HepG2 (cell line): ENCODE data around the gene ZNF221. TPM values are rescaled to one million over a fixed set of nuclear protein-coding genes. Genes with fewer than 3 reads are reported as not detected.
A peak's percentile ranks its signal among the peaks of the same experiment; 100 is the strongest.

Experiments used
- ATAC-seq: fragments of 200-7000 bp; cut with Tn5 transposase; 3 replicates; pipeline ENCODE4 v1.9.1; 2020; ENCODE audit warnings: mild to moderate bottlenecking, moderate library complexity
- BruUV-seq: library from RNA; stranded (reverse); fragments of 400-500 nt; replicated peaks from 2 replicates; lab custom pipeline; 2021; lab: Mats Ljungman, UMichigan
- CTCF ChIA-PET: fragments of 300-600 bp; formaldehyde crosslinking; extraction: SDS; loops from one replicate; lab custom pipeline; 2021; ENCODE audit warnings: low total read pairs, inconsistent platforms, low intra/inter-chr PET ratio; lab: Yijun Ruan, JAX
- POLR2A ChIA-PET: fragments of 350-600 bp; sonication (Branson Sonifier 250); formaldehyde crosslinking; loops from one replicate; lab custom pipeline; 2020; ENCODE audit warnings: antibody characterized with exemption, inconsistent platforms; lab: Yijun Ruan, JAX
- DNase-seq: peaks from one replicate; pipeline ENCODE4 v3.0.0-alpha.2; 2015; ENCODE audit warnings: low spot score
- FAIRE-seq: peaks from 3 replicates; lab custom pipeline; 2011; peaks lifted over from hg19 to GRCh38; lab: Jason Lieb, UNC
- H2AFZ ChIP-seq: one replicate; pipeline ENCODE4 v1.6.1; 2011; ENCODE audit warnings: low read length, inconsistent platforms
- H3K27ac ChIP-seq: fragments of 300-600 bp; 3 replicates; pipeline ENCODE4 v1.8.0; 2011; ENCODE audit warnings: mixed run types, mild to moderate bottlenecking, mixed read lengths, low read length, inconsistent platforms; ENCODE audit not compliant: insufficient read depth; ENCODE audit errors: extremely low read length
- H3K27me3 ChIP-seq, 2 experiments: fragments of 200-600 bp in 1 of 2; 2 replicates in 1 of 2; 3 replicates in 1 of 2; pipeline versions ENCODE4 v1.6.0 to v1.8.0; 2011; ENCODE audit warnings: low read length in 2 of 2, mild to moderate bottlenecking in 2 of 2, moderate library complexity in 2 of 2, inconsistent platforms in 1 of 2; ENCODE audit not compliant: insufficient read depth in 2 of 2, control insufficient read depth in 1 of 2
- H3K36me3 ChIP-seq, 2 experiments: fragments of 200-600 bp in 1 of 2; replicated peaks in 1 of 2; 2 replicates in 1 of 2; 3 replicates in 1 of 2; pipeline versions ENCODE4 v1.5.1 to v1.8.0; 2011; ENCODE audit warnings: low read length in 2 of 2, inconsistent platforms in 1 of 2; ENCODE audit not compliant: insufficient read depth in 2 of 2, control insufficient read depth in 1 of 2
- H3K4me1 ChIP-seq: 2 replicates; pipeline ENCODE4 v1.5.1; 2012; ENCODE audit warnings: low read length, inconsistent platforms; ENCODE audit not compliant: insufficient read depth
- H3K4me2 ChIP-seq: 2 replicates; pipeline ENCODE4 v1.6.0; 2011; ENCODE audit warnings: low read depth, low read length, inconsistent platforms
- H3K4me3 ChIP-seq, 3 experiments: fragments of 200-600 bp in 1 of 3; sonication (generic), shearing (Covaris generic) in 1 of 3; replicated peaks in 1 of 3; 2 replicates each; pipeline ENCODE4 v1.5.1; 2011 to 2016; ENCODE audit warnings: low read length in 3 of 3, inconsistent platforms in 2 of 3, low read depth in 2 of 3, mild to moderate bottlenecking in 2 of 3, control low read depth in 1 of 3, mixed read lengths in 1 of 3; ENCODE audit not compliant: insufficient read depth in 1 of 3
- H3K79me2 ChIP-seq: one replicate; pipeline ENCODE4 v1.6.1; 2011; ENCODE audit warnings: low read length, inconsistent platforms; ENCODE audit not compliant: insufficient read depth
- H3K9ac ChIP-seq: 2 replicates; pipeline ENCODE4 v1.6.0; 2011; ENCODE audit warnings: mild to moderate bottlenecking, low read depth, low read length, inconsistent platforms; ENCODE audit not compliant: insufficient read depth
- H3K9me3 ChIP-seq: 2 replicates; pipeline ENCODE4 v1.5.1; 2012; ENCODE audit warnings: mild to moderate bottlenecking, low read length
- H4K20me1 ChIP-seq: 2 replicates; pipeline ENCODE4 v1.6.0; 2011; ENCODE audit warnings: inconsistent platforms, mild to moderate bottlenecking, low read length, moderate library complexity; ENCODE audit not compliant: insufficient read depth
- ATF1 ChIP-seq: IDR thresholded peaks from 2 replicates; pipeline ENCODE4 v1.6.1; 2016; ENCODE audit warnings: mild to moderate bottlenecking, control low read depth
- CEBPG ChIP-seq: IDR thresholded peaks from 2 replicates; pipeline ENCODE4 v1.6.1; 2016
- MAFG ChIP-seq: sonication (generic); formaldehyde crosslinking; IDR thresholded peaks from 2 replicates; pipeline ENCODE4 v1.5.1; 2020; ENCODE audit warnings: mild to moderate bottlenecking, missing genetic modification reagents
- MEIS1 ChIP-seq: sonication (generic); formaldehyde crosslinking; IDR thresholded peaks from 2 replicates; pipeline ENCODE4 v1.9.0; 2021; ENCODE audit warnings: mild to moderate bottlenecking, missing genetic modification reagents, moderate library complexity, borderline replicate concordance
- NFYC ChIP-seq: IDR thresholded peaks from 2 replicates; pipeline ENCODE4 v1.6.1; 2016; ENCODE audit warnings: missing genetic modification reagents, missing compliant biosample characterization
- NONO ChIP-seq, 2 experiments: fragments of 450-650 bp in 1 of 2; sonication (generic) in 1 of 2; formaldehyde crosslinking in 1 of 2; IDR thresholded peaks in 1 of 2; conservative IDR thresholded peaks in 1 of 2; 2 replicates each; pipeline versions ENCODE4 v1.6.1 to v1.8.0; 2017 to 2022; ENCODE audit warnings: mild to moderate bottlenecking in 1 of 2, missing genetic modification reagents in 1 of 2, moderate library complexity in 1 of 2
- PHF8 ChIP-seq: sonication (generic); formaldehyde crosslinking; IDR thresholded peaks from 2 replicates; pipeline ENCODE4 v1.5.0; 2020; ENCODE audit warnings: missing genetic modification reagents
- PLRG1 ChIP-seq: fragments of 450-650 bp; conservative IDR thresholded peaks from 2 replicates; pipeline ENCODE4 v1.6.1; 2016
- ZC3H4 ChIP-seq: sonication (generic); formaldehyde crosslinking; IDR thresholded peaks from 2 replicates; pipeline ENCODE4 v1.4.0; 2020; ENCODE audit warnings: missing genetic modification reagents, borderline replicate concordance
- ZNF543 ChIP-seq: sonication (generic); formaldehyde crosslinking; IDR thresholded peaks from 2 replicates; pipeline ENCODE4 v1.4.0; 2020; ENCODE audit warnings: mild to moderate bottlenecking, missing genetic modification reagents
- ZNF670 ChIP-seq: sonication (generic); formaldehyde crosslinking; IDR thresholded peaks from 2 replicates; pipeline ENCODE4 v1.8.0; 2022; ENCODE audit warnings: mild to moderate bottlenecking, missing genetic modification reagents, borderline replicate concordance
- WGBS: methylation state at CpG from one replicate; pipeline ENCODE4 v1.1.6; 2017; ENCODE audit warnings: low lambda C conversion rate; 5-methylcytosine and 5-hydroxymethylcytosine counted together
- in situ Hi-C: cut with HindIII; loops from 2 replicates; pipeline ENCODE4 v1.10.0; 2017; ENCODE audit warnings: low pct_unique_long_range_greater_than_20kb; ENCODE audit not compliant: extremely low pct_ligation_motif_present
- intact Hi-C: fragments of 100-400 bp; cut with micrococcal nuclease; formaldehyde crosslinking; loops from one replicate; pipeline ENCODE4 v1.10.0; 2022; ENCODE audit not compliant: unreplicated experiment
- polyA plus RNA-seq, 8 experiments: library from polyadenylated mRNA; depleted of rRNA in 3 of 8; stranded (reverse) in 7 of 8; unstranded in 1 of 8; fragments of >200 nt; fragmentation: Illumina TruSeq in 4 of 8; extraction: Trizol in 4 of 8; gene quantifications; 2 replicates each; pipeline versions ENCODE4 v1.2.1 to v1.2.3, GENCODE V29; 2011 to 2016; ENCODE audit warnings: low read depth in 4 of 8, missing spikeins in 1 of 8, mixed read lengths in 1 of 8; ENCODE audit not compliant: insufficient read depth in 1 of 8
- total RNA-seq, 5 experiments: library from RNA; depleted of rRNA; stranded (reverse); fragments of >200 nt; fragmentation: Illumina TruSeq; extraction: Trizol; gene quantifications; 2 replicates each; pipeline ENCODE4 v1.2.3, GENCODE V29; 2016; ENCODE audit warnings: low read depth in 1 of 5
- TF ChIP-seq, protein P1 (sequence below): sonication (generic); formaldehyde crosslinking; IDR thresholded peaks from 2 replicates; pipeline ENCODE4 v1.5.1; 2020; ENCODE audit warnings: mild to moderate bottlenecking, missing genetic modification reagents, borderline replicate concordance
- TF ChIP-seq, protein P2 (sequence below): sonication (generic); formaldehyde crosslinking; IDR thresholded peaks from 2 replicates; pipeline ENCODE4 v1.5.0; 2020; ENCODE audit warnings: missing genetic modification reagents
- TF ChIP-seq, protein P3 (sequence below), 2 experiments: sonication (generic) in 1 of 2; formaldehyde crosslinking in 1 of 2; IDR thresholded peaks; 2 replicates each; pipeline versions ENCODE4 v1.4.0 to v1.6.1; 2018 to 2020; ENCODE audit warnings: missing genetic modification reagents in 2 of 2, borderline replicate concordance in 1 of 2, low read depth in 1 of 2, mild to moderate bottlenecking in 1 of 2, missing biosample characterization in 1 of 2

Gene ZNF221
- total and polyA plus RNA-seq, 2 of the 13 experiments (the other 11 are each of a cell fraction or from before 2014, with no cell fraction given): 0.48 to 3.4 TPM

DNA sequence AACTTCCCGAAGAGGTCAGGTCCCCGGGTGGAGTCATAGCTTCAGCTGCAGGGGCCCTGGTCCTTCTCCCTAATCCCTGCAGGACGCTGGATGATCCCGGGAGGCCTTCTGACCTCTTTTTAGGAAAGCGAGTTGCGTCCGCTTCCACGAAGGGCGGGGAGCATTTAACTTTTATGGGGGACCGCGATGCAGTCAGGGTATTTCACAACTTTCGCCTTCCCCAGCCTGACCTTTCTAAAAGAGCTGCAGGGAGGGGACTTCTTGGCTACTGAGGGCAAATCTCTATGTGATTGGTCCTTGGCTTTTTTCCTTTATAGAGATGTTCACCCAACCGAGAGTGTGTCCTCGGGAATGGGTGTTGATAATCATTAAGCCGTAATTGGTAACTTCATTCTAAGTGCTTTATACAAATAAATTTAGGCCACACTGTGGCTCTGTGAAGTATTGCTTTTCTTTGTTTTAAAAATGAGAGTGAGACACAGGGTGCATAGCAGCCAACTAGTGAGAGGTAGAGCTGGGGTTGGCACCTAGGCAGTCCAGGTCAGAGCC lies 52.5 kb downstream of the ZNF221 start:
- peaks cover 0 to 14% of the 10 kb centered on the region in 2 experiments; a peak in 4 of 5 replicates for H3K36me3 ChIP-seq
- FAIRE-seq (no peak), DNase-seq (peak; percentile 8), ATAC-seq (peak; percentile 57)
- in situ Hi-C loops: no loop called here
- H3K79me2 ChIP-seq: peaks cover 2% of the 10 kb centered on the region
- H3K4me2 ChIP-seq: peak overlapping the region; percentile 80
- H3K27ac ChIP-seq: peak overlapping the region; percentile 60
- 0% methylated on average over 4 of the region's 15 CpGs for WGBS
- ChIA-PET CTCF (no interaction called here), POLR2A (interaction anchor here (1.3 to 2.2 kb wide), 3 partner anchors 48 to 176 kb away, joined by 6 to 11 read pairs (median 8); partner anchors contain the start of genes ZNF223, ZNF283 and ZNF45)
- H3K9me3 ChIP-seq: no peaks in the 10 kb centered on the region
- no peaks in the 10 kb centered on the region for H4K20me1 ChIP-seq
- peak overlapping the region; percentile 87 for H2AFZ ChIP-seq
- intact Hi-C loops: loop anchor here (2.0 to 10.0 kb wide), 4 partner anchors 69 to 139 kb away; partner anchors contain the start of genes ZNF225, ZNF234, ZNF284 and ZNF45
- no TSS peak for BruUV-seq
- peak overlapping the region; percentile 70 to 95 (median 81) for H3K4me3 ChIP-seq
- H3K9ac ChIP-seq: peak overlapping the region; percentile 70
- H3K4me1 ChIP-seq: peaks cover 6% of the 10 kb centered on the region
- no peaks in the 10 kb centered on the region; a peak in 1 of 5 replicates for H3K27me3 ChIP-seq
- TF ChIP-seq, protein P1, sequence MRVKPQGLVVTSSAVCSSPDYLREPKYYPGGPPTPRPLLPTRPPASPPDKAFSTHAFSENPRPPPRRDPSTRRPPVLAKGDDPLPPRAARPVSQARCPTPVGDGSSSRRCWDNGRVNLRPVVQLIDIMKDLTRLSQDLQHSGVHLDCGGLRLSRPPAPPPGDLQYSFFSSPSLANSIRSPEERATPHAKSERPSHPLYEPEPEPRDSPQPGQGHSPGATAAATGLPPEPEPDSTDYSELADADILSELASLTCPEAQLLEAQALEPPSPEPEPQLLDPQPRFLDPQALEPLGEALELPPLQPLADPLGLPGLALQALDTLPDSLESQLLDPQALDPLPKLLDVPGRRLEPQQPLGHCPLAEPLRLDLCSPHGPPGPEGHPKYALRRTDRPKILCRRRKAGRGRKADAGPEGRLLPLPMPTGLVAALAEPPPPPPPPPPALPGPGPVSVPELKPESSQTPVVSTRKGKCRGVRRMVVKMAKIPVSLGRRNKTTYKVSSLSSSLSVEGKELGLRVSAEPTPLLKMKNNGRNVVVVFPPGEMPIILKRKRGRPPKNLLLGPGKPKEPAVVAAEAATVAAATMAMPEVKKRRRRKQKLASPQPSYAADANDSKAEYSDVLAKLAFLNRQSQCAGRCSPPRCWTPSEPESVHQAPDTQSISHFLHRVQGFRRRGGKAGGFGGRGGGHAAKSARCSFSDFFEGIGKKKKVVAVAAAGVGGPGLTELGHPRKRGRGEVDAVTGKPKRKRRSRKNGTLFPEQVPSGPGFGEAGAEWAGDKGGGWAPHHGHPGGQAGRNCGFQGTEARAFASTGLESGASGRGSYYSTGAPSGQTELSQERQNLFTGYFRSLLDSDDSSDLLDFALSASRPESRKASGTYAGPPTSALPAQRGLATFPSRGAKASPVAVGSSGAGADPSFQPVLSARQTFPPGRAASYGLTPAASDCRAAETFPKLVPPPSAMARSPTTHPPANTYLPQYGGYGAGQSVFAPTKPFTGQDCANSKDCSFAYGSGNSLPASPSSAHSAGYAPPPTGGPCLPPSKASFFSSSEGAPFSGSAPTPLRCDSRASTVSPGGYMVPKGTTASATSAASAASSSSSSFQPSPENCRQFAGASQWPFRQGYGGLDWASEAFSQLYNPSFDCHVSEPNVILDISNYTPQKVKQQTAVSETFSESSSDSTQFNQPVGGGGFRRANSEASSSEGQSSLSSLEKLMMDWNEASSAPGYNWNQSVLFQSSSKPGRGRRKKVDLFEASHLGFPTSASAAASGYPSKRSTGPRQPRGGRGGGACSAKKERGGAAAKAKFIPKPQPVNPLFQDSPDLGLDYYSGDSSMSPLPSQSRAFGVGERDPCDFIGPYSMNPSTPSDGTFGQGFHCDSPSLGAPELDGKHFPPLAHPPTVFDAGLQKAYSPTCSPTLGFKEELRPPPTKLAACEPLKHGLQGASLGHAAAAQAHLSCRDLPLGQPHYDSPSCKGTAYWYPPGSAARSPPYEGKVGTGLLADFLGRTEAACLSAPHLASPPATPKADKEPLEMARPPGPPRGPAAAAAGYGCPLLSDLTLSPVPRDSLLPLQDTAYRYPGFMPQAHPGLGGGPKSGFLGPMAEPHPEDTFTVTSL: no peak
- no peak for TF ChIP-seq ZNF543 (CRISPR knock-in tag)
- TF ChIP-seq CEBPG (CRISPR knock-in tag): peak; percentile 14; the same call in 1 of the 2 replicates
- TF ChIP-seq NONO (IDR thresholded peaks at IDR 0.05): no peak
- no peak for TF ChIP-seq NONO (CRISPR knock-in tag; conservative IDR thresholded peaks at IDR 0.05)
- TF ChIP-seq, protein P2, sequence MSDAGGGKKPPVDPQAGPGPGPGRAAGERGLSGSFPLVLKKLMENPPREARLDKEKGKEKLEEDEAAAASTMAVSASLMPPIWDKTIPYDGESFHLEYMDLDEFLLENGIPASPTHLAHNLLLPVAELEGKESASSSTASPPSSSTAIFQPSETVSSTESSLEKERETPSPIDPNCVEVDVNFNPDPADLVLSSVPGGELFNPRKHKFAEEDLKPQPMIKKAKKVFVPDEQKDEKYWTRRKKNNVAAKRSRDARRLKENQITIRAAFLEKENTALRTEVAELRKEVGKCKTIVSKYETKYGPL (CRISPR knock-in tag): no peak
- TF ChIP-seq PHF8: peak; percentile 33; the same call in 1 of the 2 replicates
- no peak for TF ChIP-seq MEIS1 (CRISPR knock-in tag)
- TF ChIP-seq, protein P3, sequence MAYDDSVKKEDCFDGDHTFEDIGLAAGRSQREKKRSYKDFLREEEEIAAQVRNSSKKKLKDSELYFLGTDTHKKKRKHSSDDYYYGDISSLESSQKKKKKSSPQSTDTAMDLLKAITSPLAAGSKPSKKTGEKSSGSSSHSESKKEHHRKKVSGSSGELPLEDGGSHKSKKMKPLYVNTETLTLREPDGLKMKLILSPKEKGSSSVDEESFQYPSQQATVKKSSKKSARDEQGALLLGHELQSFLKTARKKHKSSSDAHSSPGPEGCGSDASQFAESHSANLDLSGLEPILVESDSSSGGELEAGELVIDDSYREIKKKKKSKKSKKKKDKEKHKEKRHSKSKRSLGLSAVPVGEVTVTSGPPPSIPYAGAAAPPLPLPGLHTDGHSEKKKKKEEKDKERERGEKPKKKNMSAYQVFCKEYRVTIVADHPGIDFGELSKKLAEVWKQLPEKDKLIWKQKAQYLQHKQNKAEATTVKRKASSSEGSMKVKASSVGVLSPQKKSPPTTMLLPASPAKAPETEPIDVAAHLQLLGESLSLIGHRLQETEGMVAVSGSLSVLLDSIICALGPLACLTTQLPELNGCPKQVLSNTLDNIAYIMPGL (CRISPR knock-in tag; IDR thresholded peaks at IDR 0.05; ENCODE audit: borderline replicate concordance in 1 of 2, low read depth in 1 of 2): 0 out of 4 replicates have a peak, but pooled peaks of 1 of the 2 experiments have one; percentile 3
- TF ChIP-seq NFYC: no peak; the same call in 1 of the 2 replicates
- TF ChIP-seq ZNF670 (CRISPR knock-in tag): no peak
- no peak for TF ChIP-seq PLRG1
- no peak for TF ChIP-seq MAFG (CRISPR knock-in tag)
- no peak for TF ChIP-seq ZC3H4 (CRISPR knock-in tag)
- no peak for TF ChIP-seq ATF1
